SK-N-SH (cell line): ENCODE results near the gene CIROP. TPM values are rescaled to one million over a fixed set of nuclear protein-coding genes. Genes with fewer than 3 reads are reported as not detected.
A peak's percentile ranks its signal among the peaks of the same experiment; 100 is the strongest.

Source experiments
- CTCF ChIA-PET: fragments of 300-600, 350-600 bp; formaldehyde crosslinking; extraction: SDS; loops from one replicate; lab custom pipeline; 2021; lab: Yijun Ruan, JAX
- POLR2A ChIA-PET: fragments of 350-600 bp; sonication (Branson Sonifier 250); formaldehyde crosslinking; extraction: SDS; loops from one replicate; lab custom pipeline; 2020; ENCODE audit warnings: antibody characterized with exemption, inconsistent platforms; lab: Yijun Ruan, JAX
- DNase-seq: peaks from one replicate; pipeline ENCODE4 v3.0.0; 2012
- H2AFZ ChIP-seq: fragments of 200-600 bp; sonication (generic); 2 replicates; pipeline ENCODE4 v1.8.1; 2016; ENCODE audit warnings: antibody characterized with exemption, mild to moderate bottlenecking, low read depth
- H3F3A ChIP-seq: fragments of 200-600 bp; sonication (generic); replicated peaks from 2 replicates; pipeline ENCODE3; 2016; ENCODE audit warnings: antibody characterized with exemption, mild to moderate bottlenecking; ENCODE audit not compliant: insufficient read depth
- H3K27ac ChIP-seq, 2 experiments: fragments of 200-500 bp in 1 of 2; fragments of 200-600 bp in 1 of 2; sonication (Bioruptor generic) in 1 of 2; sonication (generic), shearing (Covaris generic) in 1 of 2; 2 replicates each; pipeline versions ENCODE4 v1.5.1 to v1.6.1; 2014 to 2016; ENCODE audit warnings: low read depth in 2 of 2, inconsistent platforms in 1 of 2, low read length in 1 of 2, mild to moderate bottlenecking in 1 of 2, mixed read lengths in 1 of 2
- H3K27me3 ChIP-seq: fragments of 200-600 bp; sonication (generic), shearing (Covaris generic); 2 replicates; pipeline ENCODE4 v1.6.1; 2016; ENCODE audit warnings: mixed run types; ENCODE audit not compliant: insufficient read depth
- H3K36me3 ChIP-seq, 2 experiments: fragments of 200-500 bp in 1 of 2; fragments of 200-600 bp in 1 of 2; sonication (Bioruptor generic) in 1 of 2; sonication (generic) in 1 of 2; replicated peaks in 1 of 2; 2 replicates each; pipeline versions ENCODE3 to v1.5.1; 2014 to 2016; ENCODE audit warnings: low read length in 1 of 2, mild to moderate bottlenecking in 1 of 2; ENCODE audit not compliant: insufficient read depth in 2 of 2, control insufficient read depth in 1 of 2
- H3K4me1 ChIP-seq, 2 experiments: fragments of 200-500 bp in 1 of 2; fragments of 200-600 bp in 1 of 2; sonication (Bioruptor generic) in 1 of 2; sonication (generic), shearing (Covaris generic) in 1 of 2; 2 replicates each; pipeline versions ENCODE4 v1.5.1 to v1.6.1; 2014 to 2016; ENCODE audit warnings: low read depth in 1 of 2, low read length in 1 of 2, mixed run types in 1 of 2; ENCODE audit not compliant: insufficient read depth in 2 of 2, control insufficient read depth in 1 of 2
- H3K4me2 ChIP-seq: fragments of 200-600 bp; sonication (generic), shearing (Covaris generic); 2 replicates; pipeline ENCODE4 v1.6.1; 2017; ENCODE audit warnings: mixed run types
- H3K4me3 ChIP-seq, 2 experiments: fragments of 200-500 bp in 1 of 2; fragments of 200-600 bp in 1 of 2; sonication (Bioruptor generic) in 1 of 2; sonication (generic), shearing (Covaris generic) in 1 of 2; 2 replicates each; pipeline versions ENCODE4 v1.5.1 to v1.8.1; 2014 to 2016; ENCODE audit warnings: low read depth in 2 of 2, inconsistent platforms in 1 of 2, low read length in 1 of 2, mild to moderate bottlenecking in 1 of 2, mixed read lengths in 1 of 2, moderate library complexity in 1 of 2
- H3K79me2 ChIP-seq: fragments of 200-600 bp; sonication (generic); 2 replicates; pipeline ENCODE4 v1.8.1; 2017; ENCODE audit warnings: mild to moderate bottlenecking; ENCODE audit not compliant: insufficient read depth
- H3K9ac ChIP-seq: fragments of 200-600 bp; sonication (generic); 2 replicates; pipeline ENCODE4 v1.6.1; 2017; ENCODE audit warnings: mixed run types
- H3K9me2 ChIP-seq: fragments of 200-600 bp; sonication (generic); 2 replicates; pipeline ENCODE4 v1.6.1; 2017; ENCODE audit warnings: mixed run types
- H3K9me3 ChIP-seq: fragments of 200-600 bp; sonication (generic); 2 replicates; pipeline ENCODE4 v1.6.1; 2017; ENCODE audit warnings: mixed run types, mild to moderate bottlenecking, moderate library complexity
- H4K20me1 ChIP-seq: fragments of 200-600 bp; sonication (generic); 2 replicates; pipeline ENCODE4 v1.6.1; 2017; ENCODE audit warnings: mild to moderate bottlenecking, mixed run types; ENCODE audit not compliant: insufficient read depth
- CHD2 ChIP-seq: fragments of 150-350 bp; IDR thresholded peaks from 2 replicates; pipeline ENCODE4 v1.6.1; 2018; ENCODE audit warnings: low read length; ENCODE audit not compliant: partially characterized antibody
- ELF1 ChIP-seq: IDR thresholded peaks from 2 replicates; pipeline ENCODE4 v1.4.0; 2012
- EP300 ChIP-seq, 2 experiments: IDR thresholded peaks; 2 replicates each; pipeline versions ENCODE4 v1.4.0 to v1.6.1; 2012; ENCODE audit warnings: borderline replicate concordance in 1 of 2, low read depth in 1 of 2, low read length in 1 of 2
- EZH2phosphoT487 ChIP-seq: fragments of 200-600 bp; sonication (generic); IDR thresholded peaks from 2 replicates; pipeline ENCODE4 v1.6.1; 2017; ENCODE audit warnings: low read depth, mixed run types, mild to moderate bottlenecking, antibody characterized with exemption, moderate library complexity, borderline replicate concordance
- FOXJ3 ChIP-seq: sonication (generic); formaldehyde crosslinking; IDR thresholded peaks from 2 replicates; pipeline ENCODE4 v1.5.1; 2020; ENCODE audit warnings: mild to moderate bottlenecking, missing genetic modification reagents
- FOXM1 ChIP-seq: IDR thresholded peaks from 2 replicates; pipeline ENCODE4 v1.4.0; 2012; ENCODE audit warnings: low read depth, mild to moderate bottlenecking
- GABPA ChIP-seq: IDR thresholded peaks from 2 replicates; pipeline ENCODE4 v1.4.0; 2012; ENCODE audit warnings: low read depth, mild to moderate bottlenecking
- GATA2 ChIP-seq: sonication (generic); formaldehyde crosslinking; IDR thresholded peaks from 2 replicates; pipeline ENCODE4 v1.5.0; 2020; ENCODE audit warnings: mild to moderate bottlenecking, missing genetic modification reagents
- IRF3 ChIP-seq: fragments of 150-350 bp; IDR thresholded peaks from 2 replicates; pipeline ENCODE4 v1.6.1; 2016; ENCODE audit warnings: mild to moderate bottlenecking, low read depth, low read length
- JUND ChIP-seq: IDR thresholded peaks from 2 replicates; pipeline ENCODE4 v1.4.0; 2012
- MEF2A ChIP-seq: IDR thresholded peaks from 2 replicates; pipeline ENCODE4 v1.4.0; 2012; ENCODE audit warnings: low read depth, borderline replicate concordance
- MXI1 ChIP-seq: IDR thresholded peaks from 2 replicates; pipeline ENCODE4 v1.6.1; 2012; ENCODE audit warnings: mild to moderate bottlenecking, low read depth, low read length, improper control_type of control experiment
- NFIC ChIP-seq: IDR thresholded peaks from 2 replicates; pipeline ENCODE4 v1.4.0; 2012; ENCODE audit warnings: borderline replicate concordance
- NRF1 ChIP-seq: IDR thresholded peaks from 2 replicates; pipeline ENCODE4 v1.6.1; 2012; ENCODE audit warnings: low read depth, mild to moderate bottlenecking, low read length
- PBX3 ChIP-seq: IDR thresholded peaks from 2 replicates; pipeline ENCODE4; 2012
- POLR2AphosphoS5 ChIP-seq: IDR thresholded peaks from 2 replicates; pipeline ENCODE4 v1.6.1; 2012; ENCODE audit warnings: low read depth, low read length
- SIN3A ChIP-seq: IDR thresholded peaks from 2 replicates; pipeline ENCODE4 v1.6.1; 2012; ENCODE audit warnings: low read depth, mild to moderate bottlenecking, low read length, moderate library complexity, borderline replicate concordance
- USF2 ChIP-seq: fragments of 150-350 bp; IDR thresholded peaks from 2 replicates; pipeline ENCODE4 v1.6.1; 2017; ENCODE audit warnings: antibody characterized with exemption, low read length, low read depth, borderline replicate concordance
- YY1 ChIP-seq: IDR thresholded peaks from 2 replicates; pipeline ENCODE4 v1.4.0; 2012; ENCODE audit warnings: low read depth, mild to moderate bottlenecking
- ZBTB33 ChIP-seq: IDR thresholded peaks from 2 replicates; pipeline ENCODE4 v1.4.0; 2012; ENCODE audit warnings: low read depth, borderline replicate concordance
- WGBS: methylation state at CpG from one replicate; pipeline ENCODE4 v1.1.6; 2017; ENCODE audit warnings: low lambda C conversion rate; 5-methylcytosine and 5-hydroxymethylcytosine counted together
- polyA plus RNA-seq, 3 experiments: library from polyadenylated mRNA; depleted of rRNA; stranded (reverse); fragments of >200 nt; gene quantifications; 2 replicates each; pipeline ENCODE4 v1.2.3, GENCODE V29; 2012

The CIROP gene
- polyA plus RNA-seq, 1 of the 3 experiments (the other 2 are of a cell fraction), result not detected

- Histone ChIP-seq H3K27ac (peak overlapping the region; percentile 68 to 77), H3K4me1 (peaks cover 20 to 35% of the 10 kb centered on the region in 2 experiments), H3K9me3 (no peaks in the 10 kb centered on the region), H2AFZ (no peak overlapping the region), H3K4me2 (peak overlapping the region; percentile 95), H3F3A (peaks cover 32% of the 10 kb centered on the region), H3K4me3 (peak overlapping the region; percentile 63 to 85), H3K9ac (peak overlapping the region; percentile 91), H3K79me2 (peaks cover 71% of the 10 kb centered on the region), H3K27me3 (no peaks in the 10 kb centered on the region), H3K36me3 (peaks cover 47 to 60% of the 10 kb centered on the region in 2 experiments), H4K20me1 (peaks cover 34% of the 10 kb centered on the region), H3K9me2 (no peaks in the 10 kb centered on the region)
- CTCF ChIA-PET, result interaction anchor here (1.1 to 7.7 kb wide), 12 partner anchors 11 to 140 kb away, joined by 3 to 152 read pairs (median 9); partner anchors contain the start of genes CDH24, HAUS4 and PRMT5
- no peak for DNase-seq
- 6% methylated on average over 10 of the region's 10 CpGs for WGBS
- POLR2A ChIA-PET, result interaction anchor here (1.3 to 1.4 kb wide), 2 partner anchors 25 to 93 kb away, joined by 5 to 7 read pairs; partner anchors contain the start of genes ACIN1 and C14orf119
- TF ChIP-seq GABPA, result no peak
- TF ChIP-seq PBX3, result no peak
- no peak for TF ChIP-seq MXI1
- TF ChIP-seq EP300 (IDR thresholded peaks at IDR 0.05; ENCODE audit: borderline replicate concordance in 1 of 2, low read depth in 1 of 2, low read length in 1 of 2), result no peak
- TF ChIP-seq FOXM1, result no peak
- TF ChIP-seq ELF1, result no peak
- TF ChIP-seq JUND, result no peak
- no peak for TF ChIP-seq FOXJ3 (CRISPR knock-in tag)
- no peak for TF ChIP-seq YY1
- TF ChIP-seq USF2, result no peak
- TF ChIP-seq CHD2, result no peak
- TF ChIP-seq NRF1, result no peak
- TF ChIP-seq GATA2 (CRISPR knock-in tag), result no peak
- no peak for TF ChIP-seq ZBTB33
- TF ChIP-seq EZH2phosphoT487, result no peak
- TF ChIP-seq POLR2AphosphoS5, result no peak
- TF ChIP-seq SIN3A, result no peak
- no peak for TF ChIP-seq IRF3
- no peak for TF ChIP-seq NFIC
- TF ChIP-seq MEF2A, result no peak
Measured at GRCh38 chr14:23070262-23071129, 34.3 kb downstream of the CIROP start.
